ENCODE data around the gene PDE6B.

PDE6B gene

DNA sequence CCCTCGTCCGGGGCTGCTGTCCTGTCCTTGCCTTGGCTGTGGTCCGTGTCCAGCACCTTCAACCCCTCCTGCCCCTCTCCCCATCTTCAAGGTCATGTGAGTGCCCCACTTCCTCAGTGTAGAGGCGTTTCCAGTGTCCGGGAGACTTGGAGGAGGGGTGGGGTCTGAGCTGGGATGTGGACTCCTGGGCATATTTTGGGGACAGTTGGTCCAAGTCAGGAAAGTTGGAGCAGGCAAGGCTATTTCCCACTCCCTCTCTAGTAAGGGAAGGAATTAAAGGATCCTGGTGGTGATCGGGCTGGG lies 83.2 kb downstream of the PDE6B start:
- DNase-seq = no peak

DNA sequence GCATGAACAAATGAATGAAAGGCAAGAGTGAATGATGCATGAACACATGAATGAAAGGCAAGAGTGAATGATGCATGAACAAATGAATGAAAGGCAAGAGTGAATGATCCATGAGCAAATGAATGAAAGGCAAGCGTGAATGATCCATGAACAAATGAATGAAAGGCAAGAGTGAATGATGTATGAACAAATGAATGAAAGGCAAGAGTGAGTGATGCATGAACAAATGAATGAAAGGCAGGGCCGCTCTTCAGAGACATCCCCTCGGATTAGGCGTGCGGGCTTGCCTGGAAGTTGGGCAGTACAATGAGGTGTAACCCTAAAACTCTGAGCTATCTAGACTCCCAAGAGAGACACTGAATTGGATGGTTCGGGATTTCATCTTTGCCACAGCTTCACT lies 84.0 kb downstream of the PDE6B start:
- DNase-seq = no peak

DNA sequence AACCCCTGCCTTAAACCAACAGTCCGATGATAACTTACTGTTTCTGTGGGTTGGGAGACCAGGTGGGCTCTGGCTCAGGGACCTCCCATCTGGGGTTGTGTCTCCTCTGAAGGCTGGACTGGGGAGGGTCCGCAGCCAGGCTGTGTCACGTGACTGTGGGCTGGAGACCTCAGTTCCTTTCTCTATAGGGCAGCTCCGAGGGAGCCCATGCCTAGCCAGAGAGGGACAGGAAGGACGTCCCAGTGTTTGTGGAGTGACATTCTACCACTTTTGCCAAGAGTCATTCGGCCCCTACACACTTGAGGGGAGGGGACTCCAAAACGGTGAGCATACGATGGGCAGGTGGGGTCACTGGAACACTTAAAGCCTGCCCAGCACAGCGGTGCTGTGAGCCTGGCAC lies 84.7 kb downstream of the PDE6B start:
- no peak for DNase-seq

DNA sequence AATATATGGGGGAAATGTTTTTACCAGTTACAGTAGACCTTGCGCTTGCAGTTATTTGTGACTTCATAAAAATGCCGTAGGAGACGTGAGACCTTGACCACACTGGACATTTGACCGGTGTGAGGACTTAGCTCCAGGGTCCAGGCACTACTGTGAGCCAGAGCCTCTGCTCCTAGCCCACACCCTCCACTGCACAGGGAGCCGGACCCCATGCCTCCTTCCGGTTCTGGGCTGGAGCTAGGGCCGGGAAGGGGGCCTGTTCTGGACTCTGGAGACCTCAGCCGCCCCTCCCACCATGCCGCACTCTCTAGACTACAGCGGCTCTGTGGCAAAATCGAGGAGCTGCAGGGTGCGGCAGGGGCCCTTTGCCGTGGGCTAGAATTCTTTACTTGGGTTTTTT lies 85.5 kb downstream of the PDE6B start:
- no peak for DNase-seq

DNA sequence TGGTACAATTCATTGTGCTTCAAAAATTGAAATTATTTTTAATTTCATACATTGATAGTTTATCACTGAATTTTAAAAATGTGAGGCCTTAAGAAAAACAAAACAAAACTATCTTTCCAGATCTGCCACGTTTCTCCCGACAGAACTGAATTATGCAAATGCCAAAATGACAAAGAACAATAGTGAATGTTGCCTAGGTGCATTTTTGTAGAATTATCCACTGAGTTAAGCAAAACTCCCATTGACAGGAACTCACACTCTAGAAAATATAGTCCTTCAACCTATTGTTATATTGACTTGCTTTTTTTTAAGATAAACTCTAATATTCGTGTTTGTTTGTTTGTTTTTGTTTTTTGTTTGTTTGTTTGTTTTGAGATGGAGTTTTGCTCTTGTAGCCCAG lies 86.7 kb downstream of the PDE6B start:
- no peak for DNase-seq

DNA sequence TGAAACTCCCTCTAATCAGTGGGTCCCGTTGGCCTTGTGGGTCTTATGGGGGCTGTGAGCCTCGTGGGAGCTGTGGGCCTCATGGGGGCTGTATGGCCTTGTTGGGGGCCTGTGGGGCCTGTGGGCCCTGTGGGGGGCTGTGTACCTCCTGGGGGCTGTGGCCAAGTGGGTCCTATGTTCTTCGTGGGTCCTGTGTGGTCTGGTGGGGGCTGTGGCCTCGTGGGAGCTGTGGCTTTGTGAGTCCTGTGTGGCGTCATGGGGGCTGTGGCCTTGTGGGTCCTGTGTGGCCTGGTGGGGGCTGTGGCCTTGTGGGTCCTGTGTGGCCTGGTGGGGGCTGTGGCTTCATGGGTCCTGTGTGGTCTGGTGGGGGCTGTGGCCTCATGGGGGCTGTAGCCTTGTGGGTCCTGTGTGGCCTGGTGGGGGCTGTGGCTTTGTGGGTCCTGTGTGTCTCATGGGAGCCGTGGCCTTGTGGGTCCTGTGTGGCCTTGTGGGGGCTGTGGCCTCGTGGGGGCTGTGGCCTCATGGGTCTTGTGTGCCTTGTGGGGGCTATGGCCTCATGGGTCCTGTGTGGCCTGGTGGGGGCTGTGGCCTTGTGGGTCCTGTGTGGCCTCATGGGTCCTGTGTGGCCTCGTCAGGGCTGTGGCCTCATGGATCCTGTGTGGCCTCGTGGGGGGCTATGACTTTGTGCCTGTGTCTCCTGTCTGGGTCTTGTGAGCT lies 87.7 kb downstream of the PDE6B start:
- DNase-seq = no peak

DNA sequence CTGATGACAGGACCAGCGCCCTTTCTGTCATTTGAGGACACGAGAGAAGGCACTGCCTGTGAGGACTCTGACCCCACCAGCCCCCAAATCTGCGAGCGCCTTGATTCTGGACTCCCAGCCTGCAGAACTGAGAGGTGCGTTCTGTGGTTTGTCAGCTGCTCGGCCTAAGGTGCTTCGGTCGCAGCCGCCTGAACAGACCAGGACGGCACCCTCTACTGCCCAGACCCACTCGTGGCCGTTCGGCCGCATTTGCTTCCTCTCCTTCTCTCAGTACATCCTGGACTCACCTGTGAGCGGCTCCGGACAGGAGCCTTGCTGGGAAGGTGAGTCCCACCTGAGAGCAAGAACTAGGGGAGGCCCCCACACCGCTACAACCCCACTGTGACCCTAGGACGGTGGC lies 88.7 kb downstream of the PDE6B start:
- DNase-seq = no peak

DNA sequence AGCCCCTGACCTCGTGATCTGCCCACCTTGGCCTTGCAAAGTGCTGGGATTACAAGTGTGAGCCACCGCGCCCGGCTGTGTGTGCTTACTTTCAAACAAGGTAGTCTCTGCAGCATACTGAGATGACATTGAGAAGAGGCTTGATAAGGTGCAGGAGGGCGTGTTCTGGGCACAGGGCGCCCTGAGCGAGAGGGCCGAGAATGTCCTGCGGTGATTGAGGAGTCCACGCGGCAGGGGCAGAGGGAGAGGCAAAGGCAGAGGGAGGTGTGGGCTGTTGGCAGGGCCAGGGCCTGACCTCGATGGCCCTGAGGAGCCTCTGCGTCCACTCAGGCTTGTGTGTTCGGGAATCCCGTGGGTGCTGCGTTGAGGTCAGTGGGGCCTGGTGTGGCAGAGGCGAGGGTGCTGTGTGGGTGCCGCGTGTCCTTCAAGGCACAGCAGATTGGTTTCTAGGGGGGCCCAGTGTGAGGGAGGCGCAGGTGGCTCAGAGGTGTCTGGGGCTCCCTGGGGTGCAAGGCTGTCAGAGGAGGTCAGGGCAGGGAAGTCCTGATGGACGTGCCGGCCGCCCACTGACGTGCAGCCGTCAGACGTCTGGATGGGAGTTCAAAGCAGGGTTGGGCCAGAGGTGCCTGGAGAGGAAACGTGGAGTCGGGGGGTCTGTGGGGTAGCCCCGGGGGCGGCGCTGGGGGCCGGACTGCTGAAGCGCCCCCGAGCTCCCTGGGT lies 92.4 kb downstream of the PDE6B start:
- DNase-seq = no peak

DNA sequence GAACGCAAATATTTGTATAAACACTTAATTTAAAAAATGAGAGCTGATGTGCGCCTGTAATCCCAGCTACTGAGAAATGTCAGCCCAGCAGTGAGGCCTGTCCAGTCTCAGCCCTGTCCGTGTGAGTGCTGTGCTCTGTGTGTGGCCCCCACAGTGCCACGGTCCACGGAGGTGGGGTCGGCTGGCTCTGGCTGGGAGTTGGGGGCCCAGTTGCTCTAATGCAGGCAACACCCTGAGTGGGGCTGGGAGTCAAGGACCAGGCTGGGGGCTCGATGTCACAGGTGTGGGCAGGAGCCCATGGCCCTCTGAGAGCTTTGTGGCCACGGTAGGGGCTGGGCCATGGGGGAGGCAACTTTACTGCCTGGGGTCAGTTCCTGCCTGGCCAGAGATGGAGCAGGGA lies 93.1 kb downstream of the PDE6B start:
- DNase-seq = no peak
